ENCODE data around the gene SRCIN1. TPM values are rescaled to one million over a fixed set of nuclear protein-coding genes. Genes with fewer than 3 reads are reported as not detected.
A peak's percentile ranks its signal among the peaks of the same experiment; 100 is the strongest.

Gene SRCIN1
- total RNA-seq, 1 donor from 2014 or later = 1.4 TPM

GRCh38 chr17:38557396-38557795, 48.4 kb downstream of the SRCIN1 start:
- no peak for ATAC-seq
- DNase-seq (ENCODE audit: missing footprints) = no peak
- intact Hi-C loops (cut with DNase I) = loop anchor here (5.0 kb wide), 1 partner anchor 185 kb away; no protein-coding TSS in a partner anchor

- intact Hi-C loops (cut with DNase I) = loop anchor here (5.0 kb wide), 1 partner anchor 186 kb away; no protein-coding TSS in a partner anchor
- no peak for ATAC-seq
- no peak for DNase-seq (ENCODE audit: missing footprints)
These were observed 49.5 kb downstream of the SRCIN1 start for GRCh38 chr17:38556239-38556638.

- intact Hi-C loops (cut with DNase I) = loop anchor here (5.0 kb wide), 1 partner anchor 188 kb away; no protein-coding TSS in a partner anchor
- no peak for ATAC-seq
- peak; percentile 53 for DNase-seq (ENCODE audit: missing footprints)
These were observed 51.1 kb downstream of the SRCIN1 start for GRCh38 chr17:38554430-38555350.

- ATAC-seq (no peak), DNase-seq (ENCODE audit: missing footprints) (peak; percentile 68)
- intact Hi-C loops (cut with DNase I) = no loop called here
These were observed 53.4 kb downstream of the SRCIN1 start for GRCh38 chr17:38552343-38552742.

GRCh38 chr17:38551121-38551520, 54.6 kb downstream of the SRCIN1 start:
- intact Hi-C loops (cut with DNase I) = no loop called here
- ATAC-seq = peak; percentile 6

GRCh38 chr17:38550661-38551060, 55.1 kb downstream of the SRCIN1 start:
- peak; percentile 66 for ATAC-seq
- DNase-seq (ENCODE audit: missing footprints) = peak; percentile 75
- intact Hi-C loops (cut with DNase I) = no loop called here

More at GRCh38 chr17:38551121-38551520, 54.6 kb downstream of the SRCIN1 start:
- DNase-seq (ENCODE audit: missing footprints) = peak; percentile 53

- DNase-seq (ENCODE audit: missing footprints) (peak; percentile 15), ATAC-seq (peak; percentile 8)
- intact Hi-C loops (cut with DNase I) = no loop called here
These were observed 56.5 kb downstream of the SRCIN1 start for GRCh38 chr17:38549285-38549684.

GRCh38 chr17:38547444-38547843, 58.3 kb downstream of the SRCIN1 start:
- intact Hi-C loops (cut with DNase I) = no loop called here
- DNase-seq (ENCODE audit: missing footprints) (no peak), ATAC-seq (no peak)

- DNase-seq (ENCODE audit: missing footprints) = no peak
- intact Hi-C loops (cut with DNase I) = no loop called here
- ATAC-seq = no peak
These were observed 59.4 kb downstream of the SRCIN1 start for GRCh38 chr17:38546396-38546795.

- intact Hi-C loops (cut with DNase I) = no loop called here
- no peak for DNase-seq (ENCODE audit: missing footprints)
- no peak for ATAC-seq
These were observed 60.1 kb downstream of the SRCIN1 start for GRCh38 chr17:38545531-38546225.

- no peak for ATAC-seq
- DNase-seq (ENCODE audit: missing footprints) = no peak
These were observed 60.9 kb downstream of the SRCIN1 start for GRCh38 chr17:38544839-38545209.

GRCh38 chr17:38544175-38544838, 61.4 kb downstream of the SRCIN1 start:
- intact Hi-C loops (cut with DNase I) = no loop called here
- ATAC-seq = no peak

More at GRCh38 chr17:38544839-38545209, 60.9 kb downstream of the SRCIN1 start:
- intact Hi-C loops (cut with DNase I) = no loop called here

GRCh38 chr17:38543403-38544174, 62.2 kb downstream of the SRCIN1 start:
- no peak for ATAC-seq
- intact Hi-C loops (cut with DNase I) = no loop called here
- no peak for DNase-seq (ENCODE audit: missing footprints)

More at GRCh38 chr17:38544175-38544838, 61.4 kb downstream of the SRCIN1 start:
- DNase-seq (ENCODE audit: missing footprints) = no peak

GRCh38 chr17:38542286-38542685, 63.5 kb downstream of the SRCIN1 start:
- DNase-seq (ENCODE audit: missing footprints) (no peak), ATAC-seq (no peak)
- intact Hi-C loops (cut with DNase I) = no loop called here

- DNase-seq (ENCODE audit: missing footprints) (no peak), ATAC-seq (no peak)
- intact Hi-C loops (cut with DNase I) = no loop called here
These were observed 64.5 kb downstream of the SRCIN1 start for GRCh38 chr17:38541281-38541680.

GRCh38 chr17:38540514-38541045, 65.2 kb downstream of the SRCIN1 start:
- intact Hi-C loops (cut with DNase I) = no loop called here

GRCh38 chr17:38539386-38539785, 66.4 kb downstream of the SRCIN1 start:
- intact Hi-C loops (cut with DNase I) = no loop called here
- DNase-seq (ENCODE audit: missing footprints) = no peak
- ATAC-seq = no peak

More at GRCh38 chr17:38540514-38541045, 65.2 kb downstream of the SRCIN1 start:
- ATAC-seq (no peak), DNase-seq (ENCODE audit: missing footprints) (no peak)

GRCh38 chr17:38538906-38539305, 66.8 kb downstream of the SRCIN1 start:
- no peak for DNase-seq (ENCODE audit: missing footprints)
- no peak for ATAC-seq
- intact Hi-C loops (cut with DNase I) = no loop called here

All from Right ventricle myocardium inferior (tissue), 1 donor.